ENCODE measurements around the gene XPNPEP3.
A peak's percentile ranks its signal among the peaks of the same experiment; 100 is the strongest.

XPNPEP3 gene

DNA sequence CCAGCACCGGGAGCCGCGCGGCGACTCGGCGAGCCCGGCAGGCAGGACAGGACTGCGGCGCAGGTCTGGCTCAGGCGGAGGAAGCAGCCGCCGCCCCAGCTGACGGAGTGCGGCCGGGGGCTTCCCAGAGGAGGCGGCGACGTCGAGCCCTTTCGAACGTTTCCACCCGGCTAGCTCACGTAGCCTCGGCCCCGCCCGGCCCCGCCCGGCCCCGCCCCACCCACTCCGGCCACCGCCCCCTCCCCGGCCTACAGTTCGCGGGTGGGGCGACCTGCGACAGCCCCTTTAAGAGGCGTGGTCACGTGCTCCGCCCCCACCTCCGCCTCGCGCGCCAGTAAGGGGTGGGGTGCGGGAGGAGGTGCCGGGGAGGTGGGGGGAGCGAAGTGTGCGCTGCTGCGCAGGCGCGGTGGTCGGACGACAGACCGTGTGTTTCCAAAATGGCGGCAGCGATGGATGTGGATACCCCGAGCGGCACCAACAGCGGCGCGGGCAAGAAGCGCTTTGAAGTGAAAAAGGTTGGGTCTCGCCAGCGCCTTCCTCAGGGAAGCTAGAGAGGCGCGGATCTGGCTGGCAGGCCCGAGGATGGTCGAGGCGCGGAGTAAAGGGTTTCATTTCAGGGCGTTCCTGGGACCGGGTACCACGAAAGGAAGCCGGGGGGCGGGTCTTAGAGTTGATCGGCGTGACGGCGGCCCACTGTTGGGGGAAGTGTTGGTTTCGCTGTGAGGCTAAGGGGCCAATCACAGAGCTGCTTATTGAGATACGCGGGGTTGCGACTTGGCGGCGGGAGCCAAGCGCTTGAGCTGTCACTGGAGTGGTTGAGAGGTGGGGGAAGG is 94.2 kb downstream of the XPNPEP3 start, which contains the start of gene RBX1:
Gene RBX1 (plus strand): TSS at position 417 of the 833 bp plus-strand sequence. CDS start 21 bp downstream, at position 438.
- DNase-seq = peak; percentile 98 to 99

DNA sequence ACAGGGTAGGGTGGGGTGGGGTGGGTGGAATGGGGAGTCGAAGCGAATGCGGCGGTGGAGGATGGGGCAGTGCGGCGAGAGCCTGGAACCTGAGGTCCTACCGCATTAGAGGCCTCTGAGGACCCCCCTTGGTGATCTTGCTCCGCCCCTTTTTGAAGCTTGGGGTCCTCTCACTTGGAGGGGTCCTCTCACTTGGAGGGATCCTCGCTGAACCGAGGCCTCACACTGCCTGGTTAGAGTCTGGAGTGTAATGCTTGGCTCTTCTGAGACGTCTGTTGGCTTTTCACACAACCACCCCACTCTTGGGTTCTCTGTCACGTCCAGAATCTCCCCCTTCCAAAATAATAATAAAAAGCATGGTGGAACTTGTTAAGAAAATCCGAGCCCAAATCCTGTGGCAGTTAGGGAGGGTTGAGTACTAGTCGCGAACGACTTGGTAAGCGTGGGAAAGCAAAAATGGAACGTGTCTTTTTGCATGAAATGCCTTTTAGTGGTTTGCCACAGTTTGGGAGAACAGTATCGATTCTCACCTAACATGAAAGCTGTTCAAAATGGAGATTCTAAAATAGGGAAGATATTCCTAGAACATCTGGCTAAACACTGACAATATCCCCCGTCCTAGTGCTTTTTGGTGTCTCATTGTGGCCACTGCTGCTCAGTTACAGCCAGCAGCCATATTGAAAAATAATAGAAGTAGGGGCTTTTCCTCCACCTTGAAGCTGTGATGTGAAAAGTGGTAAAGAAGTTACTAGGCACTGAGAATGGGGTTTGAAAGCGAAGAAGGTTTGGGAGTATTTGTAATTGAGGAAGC is 95.1 kb downstream of the XPNPEP3 start:
- peak; percentile 21 to 24 for DNase-seq

DNA sequence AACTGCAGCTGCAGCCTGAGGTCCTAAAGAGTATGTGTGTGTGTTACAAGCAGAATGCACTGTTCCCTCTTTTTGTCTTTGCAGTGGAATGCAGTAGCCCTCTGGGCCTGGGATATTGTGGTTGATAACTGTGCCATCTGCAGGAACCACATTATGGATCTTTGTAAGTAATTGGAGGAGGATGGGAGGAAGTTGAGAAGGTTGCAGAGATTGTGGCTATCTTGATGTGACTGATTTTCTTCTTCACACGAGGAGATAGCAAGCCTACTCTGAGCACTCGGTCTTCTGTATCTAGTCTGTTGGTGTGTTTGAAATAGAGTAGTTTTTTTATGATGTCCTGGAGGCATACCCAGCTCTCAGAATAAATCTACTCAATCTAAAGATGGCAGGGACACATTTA is 96.5 kb downstream of the XPNPEP3 start:
- no peak for DNase-seq

DNA sequence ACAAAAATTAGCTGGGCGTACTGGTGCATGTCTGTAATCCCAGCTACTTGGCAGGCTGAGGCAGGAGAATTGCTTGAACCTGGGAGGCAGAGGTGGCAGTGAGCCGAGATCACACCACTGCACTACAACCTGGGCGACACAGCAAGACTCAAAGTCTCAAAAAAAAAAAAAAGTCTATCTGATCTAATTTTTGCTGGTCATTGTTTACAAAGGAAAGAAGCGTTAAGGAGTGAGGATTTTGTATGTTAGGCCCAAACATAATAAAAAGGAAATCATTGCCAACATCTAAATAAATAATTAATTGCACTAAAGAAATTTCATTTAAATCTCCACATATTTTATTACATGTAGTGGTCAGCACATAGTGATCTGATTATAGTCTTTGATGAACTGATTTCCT is 97.2 kb downstream of the XPNPEP3 start:
- DNase-seq = no peak

DNA sequence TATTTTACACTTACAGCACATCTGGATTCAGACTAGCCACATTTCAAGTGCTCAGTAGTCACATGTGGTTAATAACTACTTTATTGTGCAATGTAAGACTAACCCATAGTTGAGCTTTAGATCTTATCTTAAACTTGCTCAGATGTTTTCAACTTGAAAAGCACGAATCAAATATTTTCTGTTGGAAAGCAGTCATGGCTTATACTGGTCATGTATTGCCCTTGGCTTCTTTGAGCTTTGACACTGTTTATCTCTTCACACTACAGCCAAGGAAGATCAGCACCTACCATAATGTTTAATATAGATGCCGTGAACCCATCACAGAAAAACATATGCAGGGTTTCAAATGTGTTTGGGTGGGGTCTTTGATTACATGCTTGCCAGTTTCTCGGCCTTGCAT is 98.6 kb downstream of the XPNPEP3 start:
- no peak for DNase-seq

DNA sequence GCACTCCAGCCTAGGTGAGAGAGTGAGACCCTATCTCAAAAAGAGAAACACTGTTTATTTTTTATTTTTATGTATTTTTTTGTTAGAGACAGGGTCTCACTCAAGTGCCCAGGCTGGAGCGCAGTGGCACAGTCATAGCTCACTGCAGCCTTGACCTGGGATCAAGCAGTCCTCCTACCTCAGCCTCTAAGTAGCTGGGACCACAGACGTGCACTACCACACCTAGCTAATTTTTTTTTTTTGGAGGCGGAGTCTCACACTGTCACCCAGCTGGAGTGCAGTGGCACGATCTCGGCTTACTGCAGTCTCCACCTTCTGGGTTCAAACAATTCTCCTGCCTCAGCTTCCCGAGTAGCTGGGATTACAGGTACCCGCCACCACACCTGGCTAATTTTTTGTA is 100.7 kb downstream of the XPNPEP3 start:
- no peak for DNase-seq

DNA sequence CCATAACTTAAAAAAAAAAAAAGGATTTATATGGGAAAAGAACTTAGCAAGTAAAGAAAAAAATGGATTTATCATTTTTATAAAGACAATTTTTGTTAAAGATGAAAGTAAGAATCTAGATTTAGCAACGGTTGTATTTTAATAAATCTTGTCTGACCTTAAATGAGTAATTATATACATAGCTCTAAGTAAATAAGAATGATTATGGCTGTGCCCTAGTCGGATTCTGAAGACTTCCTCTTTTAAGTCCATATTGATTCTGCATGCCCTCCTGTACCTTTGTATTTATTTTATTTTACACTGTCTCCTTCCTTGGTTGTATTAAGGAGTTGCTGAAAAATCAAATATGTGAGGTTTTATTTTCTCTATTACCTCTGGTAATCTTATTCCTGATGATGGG is 101.4 kb downstream of the XPNPEP3 start:
- DNase-seq = no peak

DNA sequence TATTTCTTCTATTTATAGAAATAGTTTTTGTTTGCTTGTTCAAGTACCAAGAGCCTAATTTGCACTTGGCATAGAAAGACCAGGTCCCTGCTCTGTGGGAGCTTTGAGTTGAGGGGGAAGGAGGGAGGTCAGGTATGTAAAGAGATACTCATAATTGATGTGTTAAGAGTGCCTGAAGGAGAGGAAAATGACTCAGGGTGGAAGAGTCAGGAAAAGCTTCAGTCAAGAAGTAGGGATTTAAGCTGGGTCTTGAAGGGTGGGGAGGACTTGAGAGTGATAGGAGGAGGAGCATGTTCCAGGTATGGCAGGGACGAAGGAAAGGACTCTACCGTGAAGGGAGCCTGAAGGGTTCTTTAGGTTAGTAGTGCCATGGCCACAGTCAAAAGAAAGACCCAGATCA is 103.2 kb downstream of the XPNPEP3 start:
- DNase-seq = no peak

DNA sequence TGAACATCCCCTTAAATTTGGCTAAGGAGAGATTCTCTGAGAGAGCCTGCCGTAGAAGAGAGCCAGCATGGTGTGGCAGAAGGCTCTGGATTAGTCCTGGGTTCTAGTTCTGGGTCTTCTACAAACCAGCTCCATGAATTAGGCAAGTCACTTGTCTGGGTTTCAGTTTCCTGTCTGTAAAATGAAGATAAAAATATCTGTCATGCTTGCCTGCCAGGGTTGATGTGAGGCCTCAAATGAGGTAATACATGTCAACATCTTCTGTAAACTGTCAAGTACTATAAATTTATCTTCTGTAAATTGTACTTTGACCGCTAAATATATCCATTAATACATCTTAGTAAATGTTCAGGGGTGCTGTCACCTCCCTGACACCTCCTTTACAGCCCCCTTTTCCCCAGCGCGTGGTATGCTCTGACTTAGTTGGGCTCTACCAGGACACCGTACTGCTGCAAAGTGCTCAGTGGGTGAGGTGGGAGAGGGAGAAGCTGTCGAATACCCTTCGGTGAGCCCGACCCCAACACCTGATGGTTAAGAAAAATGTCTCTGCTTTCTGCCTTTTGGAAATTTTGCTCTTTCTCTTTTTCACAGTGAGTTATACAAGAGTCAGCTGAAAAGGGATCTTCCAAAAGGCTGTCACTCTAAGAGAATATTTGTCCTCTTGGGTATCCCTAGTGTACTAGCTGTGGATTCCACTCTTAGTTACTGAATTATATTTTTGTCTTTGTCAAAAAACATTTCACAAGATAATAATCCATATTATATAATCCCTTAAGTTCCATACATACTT is 109.2 kb downstream of the XPNPEP3 start:
- peak; percentile 68 to 71 for DNase-seq

DNA sequence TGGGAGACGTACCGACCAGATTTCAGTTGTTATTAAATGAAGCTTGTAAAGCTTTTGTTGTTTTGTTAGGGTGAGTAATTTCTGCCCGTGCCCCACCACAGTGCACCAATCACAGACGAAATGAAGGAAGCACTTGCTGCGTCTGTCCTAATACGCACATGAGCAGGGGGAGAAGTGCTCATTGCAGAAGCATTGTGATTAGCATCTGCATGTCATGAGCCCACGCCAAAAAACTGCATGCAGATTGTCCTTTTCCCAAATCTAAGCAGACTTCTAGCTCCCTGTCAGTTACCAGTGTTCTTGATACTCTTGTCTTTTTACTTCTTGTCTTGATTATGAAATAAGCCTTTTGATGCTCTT is 109.8 kb downstream of the XPNPEP3 start:
- DNase-seq = peak; percentile 82 to 93

DNA sequence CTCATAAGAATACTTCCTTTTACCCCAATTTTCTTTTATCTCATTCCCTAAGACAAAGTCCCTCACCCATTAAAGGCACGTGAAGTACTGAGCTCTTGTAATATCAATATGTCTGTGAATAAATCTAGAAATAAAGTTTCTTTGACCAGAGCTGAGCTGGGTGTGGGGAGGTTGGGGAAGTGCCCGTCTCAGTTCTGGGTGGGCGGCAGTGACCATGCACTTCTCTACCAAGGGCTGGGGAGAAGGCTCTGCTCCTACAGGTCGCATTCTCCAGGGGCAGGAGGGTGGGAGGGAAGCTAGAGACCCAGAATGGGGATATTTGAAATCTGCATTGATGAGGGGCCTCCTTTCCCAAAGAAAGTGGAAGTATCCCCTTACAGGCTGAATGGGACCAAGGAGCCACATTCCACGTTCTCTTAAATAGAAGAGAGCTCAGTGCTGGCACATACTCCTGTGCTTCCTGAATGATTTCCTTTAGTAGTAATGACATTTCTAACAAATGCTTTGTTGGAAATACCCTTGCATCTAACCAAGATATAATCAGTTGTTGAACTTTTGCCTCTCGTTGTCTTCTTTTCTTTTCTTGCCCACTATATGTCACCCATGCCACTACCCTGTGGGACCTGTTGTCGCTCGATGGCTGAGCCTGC is 110.3 kb downstream of the XPNPEP3 start:
- DNase-seq = peak; percentile 61 to 85

DNA sequence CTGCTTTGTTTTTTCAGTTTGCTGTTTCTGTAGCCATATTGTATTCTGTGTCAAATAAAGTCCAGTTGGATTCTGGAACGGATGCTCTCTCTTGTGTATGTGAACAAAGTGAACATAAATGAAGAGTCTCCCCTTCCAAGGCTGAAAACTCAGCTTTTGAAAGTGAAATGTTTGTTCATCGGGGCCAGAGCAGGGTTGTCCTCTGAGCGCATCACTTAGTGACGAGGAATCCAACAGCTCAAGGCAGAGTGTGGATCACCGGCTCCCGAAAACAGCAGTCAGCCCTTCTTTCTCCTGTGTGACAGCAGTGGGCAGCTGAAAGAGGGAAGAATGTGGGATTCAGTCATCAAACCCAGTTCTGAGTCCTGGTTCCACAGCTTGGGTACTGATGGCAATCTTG is 115.6 kb downstream of the XPNPEP3 start:
- no peak for DNase-seq

DNA sequence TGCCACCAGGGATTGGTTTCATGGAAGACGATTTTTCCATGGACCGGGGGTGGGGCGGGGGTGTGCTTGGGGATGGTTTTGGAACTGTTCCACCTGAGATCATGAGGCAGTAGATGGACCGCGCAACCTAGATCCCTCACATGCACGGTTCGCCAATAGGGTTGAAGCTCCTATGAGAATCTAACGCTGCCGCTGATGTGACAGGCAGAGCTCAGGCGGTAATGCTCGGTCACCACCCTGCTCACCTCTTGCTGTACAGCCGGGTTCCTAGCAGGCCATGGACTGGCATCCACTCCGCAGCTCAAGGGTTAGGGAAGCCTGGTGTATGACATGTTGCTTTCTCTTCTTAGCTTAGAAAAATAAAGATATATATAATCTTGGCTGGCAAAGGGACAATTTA is 116.2 kb downstream of the XPNPEP3 start:
- no peak for DNase-seq

DNA sequence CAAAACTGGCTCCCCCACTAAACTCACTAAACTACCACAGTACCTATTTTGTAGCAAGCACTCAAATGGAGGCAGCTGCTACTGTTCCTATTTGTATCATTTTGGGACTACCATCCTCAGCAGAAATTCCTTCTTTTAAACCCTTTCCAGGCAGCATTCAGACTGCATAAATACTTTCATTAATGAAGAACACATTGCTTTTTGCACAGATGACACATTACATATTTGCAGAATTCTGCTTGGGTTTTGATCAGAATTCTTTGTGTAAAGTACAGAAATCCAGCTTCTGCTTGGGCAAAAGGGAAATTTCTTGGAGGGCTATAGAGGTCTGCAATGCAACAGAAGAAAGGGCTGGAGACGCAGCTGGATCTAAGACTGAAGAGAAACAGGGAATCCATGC is 118.4 kb downstream of the XPNPEP3 start:
- no peak for DNase-seq

DNA sequence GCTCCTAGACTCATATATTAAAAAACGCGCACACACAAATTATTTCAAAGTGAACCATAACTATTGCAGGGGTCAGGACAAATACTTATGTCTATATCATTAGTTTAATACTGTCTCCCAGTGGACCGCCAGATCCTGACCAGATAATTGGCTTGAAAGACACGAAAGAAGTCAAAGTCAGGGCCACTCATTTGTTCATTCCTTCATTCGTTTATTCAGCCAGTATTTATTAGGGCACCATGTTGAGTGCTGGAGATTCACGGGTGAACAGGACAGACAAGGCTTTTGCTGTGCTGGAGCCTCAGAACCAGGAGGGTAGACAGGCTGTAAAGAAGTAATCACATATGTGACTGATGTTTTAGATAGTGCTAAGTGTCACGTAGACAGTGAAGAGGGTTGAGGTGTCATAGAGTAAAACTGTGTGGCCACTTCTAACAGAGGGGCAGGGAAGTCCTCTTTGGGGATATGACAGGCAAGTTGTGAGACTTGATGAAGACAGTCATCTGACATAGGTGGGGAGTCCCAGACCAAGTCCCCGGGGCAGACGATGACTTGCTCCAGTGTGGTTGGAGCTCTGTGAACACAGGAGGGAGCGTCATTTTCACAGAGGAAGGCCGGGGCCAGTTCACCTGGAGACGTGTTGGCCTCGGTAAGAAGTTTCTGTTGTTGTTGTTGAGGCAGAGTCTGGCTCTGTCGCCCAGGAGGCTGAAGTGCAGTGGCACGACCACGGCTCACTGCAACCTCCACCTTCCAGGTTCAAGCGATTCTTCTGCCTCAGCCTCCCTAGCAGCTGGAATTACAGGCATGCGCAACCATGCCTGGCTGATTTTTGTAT is 120.1 kb downstream of the XPNPEP3 start:
- DNase-seq = no peak

DNA sequence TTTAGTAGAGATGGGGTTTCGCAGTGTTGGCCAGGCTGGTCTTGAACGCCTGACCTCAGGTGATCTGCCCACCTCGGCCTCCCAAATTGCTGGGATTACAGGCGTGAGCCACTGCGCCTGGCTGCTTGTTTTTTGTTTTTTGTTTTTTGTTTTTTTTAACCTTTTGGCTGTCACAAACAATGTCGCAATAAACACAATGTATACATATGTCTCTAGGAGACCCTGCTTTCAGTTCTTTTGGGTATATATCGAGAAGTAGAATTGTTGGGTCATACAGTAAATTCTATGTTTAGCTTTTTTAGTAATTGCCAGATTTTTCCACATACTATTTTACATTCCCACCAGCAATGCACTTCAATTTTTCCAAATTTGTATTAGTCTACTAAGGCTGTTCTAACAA is 122.2 kb downstream of the XPNPEP3 start:
- DNase-seq = no peak

DNA sequence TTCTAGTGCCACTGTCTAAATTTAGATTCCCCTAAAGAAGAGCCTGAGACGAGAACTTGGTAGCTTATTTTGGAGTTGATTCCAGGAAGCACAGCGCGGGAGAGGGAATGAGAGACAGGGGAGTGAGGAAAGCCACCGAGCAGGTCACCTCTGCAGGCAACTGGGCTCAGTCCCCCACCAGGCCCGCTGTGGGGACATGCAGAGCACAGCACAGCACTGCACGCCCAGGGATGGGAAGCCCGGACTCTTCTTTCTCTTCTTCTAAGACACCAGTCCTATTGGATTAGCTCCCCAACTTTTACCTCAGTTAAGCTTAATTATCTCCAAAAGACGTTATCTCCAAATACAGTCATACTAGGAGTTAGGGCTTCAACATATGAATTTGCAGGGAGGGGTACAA is 122.9 kb downstream of the XPNPEP3 start:
- DNase-seq = no peak

All from inflammatory macrophage (primary cell).